AG04449 (cell line): ENCODE data around the gene IRF1.

Experiments used
- CTCF ChIA-PET: fragments of 350-600 bp; formaldehyde crosslinking; extraction: SDS; loops from one replicate; lab custom pipeline; 2021; ENCODE audit warnings: antibody characterized with exemption; lab: Yijun Ruan, JAX
- POLR2A ChIA-PET: fragments of 400-600, 350-600 bp; formaldehyde crosslinking; extraction: SDS; loops from one replicate; lab custom pipeline; 2020; ENCODE audit warnings: antibody characterized with exemption, inconsistent platforms; lab: Yijun Ruan, JAX
- DNase-seq: peaks from one replicate; pipeline ENCODE4 v3.0.0-alpha.2; 2010; ENCODE audit warnings: low read depth, low spot score
- H3K4me3 ChIP-seq: 2 replicates; pipeline ENCODE4 v1.5.1; 2011; ENCODE audit warnings: low read depth, mild to moderate bottlenecking, control low read depth, low read length
- TF ChIP-seq, protein P1 (sequence below): IDR thresholded peaks from one replicate; pipeline ENCODE4 v1.5.1; 2011; ENCODE audit warnings: mild to moderate bottlenecking, moderate library complexity, low read length, control low read depth, inconsistent platforms; ENCODE audit not compliant: insufficient read depth; ENCODE audit errors: missing control alignments

IRF1 gene

DNA sequence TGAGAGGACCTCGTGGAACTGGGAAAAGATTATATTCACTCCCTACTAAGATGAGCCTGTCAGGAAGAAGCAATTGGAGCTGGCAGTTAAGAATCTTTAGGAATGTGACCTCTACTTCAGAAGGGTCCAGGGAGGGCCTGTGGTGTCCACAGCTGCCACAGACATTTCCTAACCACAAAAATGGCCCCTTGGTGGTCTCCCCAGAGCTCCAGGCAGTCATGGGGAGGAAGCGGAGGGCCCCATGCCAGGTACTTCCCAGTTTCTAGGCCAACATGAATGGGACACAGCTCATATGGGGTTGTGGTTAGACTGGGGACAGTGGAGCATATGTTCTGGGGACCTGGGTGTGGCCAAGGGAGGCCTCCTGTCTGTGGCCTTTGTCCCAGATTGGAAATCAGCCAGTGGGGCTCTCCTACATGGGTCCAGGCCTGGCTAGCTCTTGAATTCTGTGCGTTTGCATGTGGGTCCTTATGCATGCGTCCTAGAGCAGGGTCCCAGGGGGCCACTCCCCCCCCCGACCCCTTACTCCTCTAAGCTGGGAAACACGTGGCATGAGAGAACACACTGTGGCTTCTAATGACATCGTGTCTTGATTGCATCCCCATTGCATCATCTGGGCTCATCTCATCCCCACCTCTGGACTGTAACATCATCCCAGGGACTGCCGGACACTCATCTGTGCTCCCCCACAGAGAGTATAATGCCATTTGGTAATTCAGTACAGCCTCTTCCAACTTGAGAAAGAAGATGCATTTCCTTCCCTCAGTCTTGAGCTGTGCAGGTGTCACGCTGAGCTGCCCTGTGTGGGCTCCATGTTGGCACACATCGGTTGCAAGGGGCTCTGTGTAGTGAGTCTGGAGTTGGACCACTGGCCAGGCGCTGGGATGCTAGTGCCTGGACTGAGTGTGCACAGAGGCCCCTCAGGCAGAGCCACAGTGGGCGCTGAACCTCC is 31.3 kb downstream of the IRF1 start:
- ChIA-PET POLR2A (interaction anchor here (0.6 to 3.4 kb wide), 9 partner anchors 12 to 70 kb away, joined by 3 to 26 read pairs (median 4); partner anchors contain the start of gene IRF1), CTCF (interaction anchor here (0.7 to 3.5 kb wide), 21 partner anchors 8 to 73 kb away, joined by 3 to 20 read pairs (median 4); partner anchors contain the start of gene IRF1)
- TF ChIP-seq, protein P1, sequence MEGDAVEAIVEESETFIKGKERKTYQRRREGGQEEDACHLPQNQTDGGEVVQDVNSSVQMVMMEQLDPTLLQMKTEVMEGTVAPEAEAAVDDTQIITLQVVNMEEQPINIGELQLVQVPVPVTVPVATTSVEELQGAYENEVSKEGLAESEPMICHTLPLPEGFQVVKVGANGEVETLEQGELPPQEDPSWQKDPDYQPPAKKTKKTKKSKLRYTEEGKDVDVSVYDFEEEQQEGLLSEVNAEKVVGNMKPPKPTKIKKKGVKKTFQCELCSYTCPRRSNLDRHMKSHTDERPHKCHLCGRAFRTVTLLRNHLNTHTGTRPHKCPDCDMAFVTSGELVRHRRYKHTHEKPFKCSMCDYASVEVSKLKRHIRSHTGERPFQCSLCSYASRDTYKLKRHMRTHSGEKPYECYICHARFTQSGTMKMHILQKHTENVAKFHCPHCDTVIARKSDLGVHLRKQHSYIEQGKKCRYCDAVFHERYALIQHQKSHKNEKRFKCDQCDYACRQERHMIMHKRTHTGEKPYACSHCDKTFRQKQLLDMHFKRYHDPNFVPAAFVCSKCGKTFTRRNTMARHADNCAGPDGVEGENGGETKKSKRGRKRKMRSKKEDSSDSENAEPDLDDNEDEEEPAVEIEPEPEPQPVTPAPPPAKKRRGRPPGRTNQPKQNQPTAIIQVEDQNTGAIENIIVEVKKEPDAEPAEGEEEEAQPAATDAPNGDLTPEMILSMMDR, result no peak
- no peak overlapping the region for H3K4me3 ChIP-seq
- no peak for DNase-seq

GRCh38 chr5:132458651-132459030 is 31.9 kb downstream of the IRF1 start:
- ChIA-PET POLR2A (interaction anchor here (0.7 to 3.4 kb wide), 10 partner anchors 8 to 69 kb away, joined by 3 to 26 read pairs (median 4); partner anchors contain the start of gene IRF1), CTCF (interaction anchor here (0.7 to 3.5 kb wide), 17 partner anchors 8 to 72 kb away, joined by 3 to 20 read pairs (median 5); partner anchors contain the start of gene IRF1)
- no peak overlapping the region for H3K4me3 ChIP-seq
- no peak for DNase-seq
- TF ChIP-seq, protein P1, result no peak

GRCh38 chr5:132458226-132458560 is 32.4 kb downstream of the IRF1 start:
- CTCF ChIA-PET, result interaction anchor here (0.9 to 3.5 kb wide), 19 partner anchors 8 to 72 kb away, joined by 3 to 27 read pairs (median 5); partner anchors contain the start of gene IRF1
- TF ChIP-seq, protein P1, result no peak
- no peak for DNase-seq
- POLR2A ChIA-PET, result interaction anchor here (0.7 to 3.4 kb wide), 8 partner anchors 9 to 69 kb away, joined by 3 to 26 read pairs (median 4); partner anchors contain the start of gene IRF1
- no peak overlapping the region for H3K4me3 ChIP-seq

- TF ChIP-seq, protein P1, result no peak
- ChIA-PET POLR2A (interaction anchor here (0.6 to 3.4 kb wide), 7 partner anchors 9 to 33 kb away, joined by 3 to 26 read pairs (median 3); partner anchors contain the start of gene IRF1), CTCF (interaction anchor here (0.9 to 3.5 kb wide), 17 partner anchors 9 to 72 kb away, joined by 3 to 27 read pairs (median 5); partner anchors contain the start of gene IRF1)
- no peak overlapping the region for H3K4me3 ChIP-seq
- no peak for DNase-seq
These were observed 33.0 kb downstream of the IRF1 start for GRCh38 chr5:132457371-132458225.

GRCh38 chr5:132456987-132457361 is 33.6 kb downstream of the IRF1 start:
- no peak overlapping the region for H3K4me3 ChIP-seq
- TF ChIP-seq, protein P1, result no peak
- ChIA-PET CTCF (interaction anchor here (0.9 to 3.3 kb wide), 11 partner anchors 10 to 71 kb away, joined by 3 to 27 read pairs (median 5); no protein-coding TSS in a partner anchor), POLR2A (interaction anchor here (0.6 to 3.4 kb wide), 6 partner anchors 10 to 34 kb away, joined by 3 to 26 read pairs (median 4); partner anchors contain the start of gene IRF1)
- no peak for DNase-seq
